ENCODE data around the gene FXYD6. TPM values are rescaled to one million over a fixed set of nuclear protein-coding genes. Genes with fewer than 3 reads are reported as not detected.

The FXYD6 gene
- total RNA-seq, 1 experiment from 2014 or later = 0.54 TPM

GRCh38 chr11:117916956-117917355, 40.5 kb upstream of the FXYD6 start:
- intact Hi-C loops (cut with micrococcal nuclease; ENCODE audit: unreplicated experiment) (no loop called here), in situ Hi-C loops (cut with HindIII; ENCODE audit: low pct_unique_long_range_greater_than_20kb, low sequenced_read_pairs) (no loop called here)
- Histone ChIP-seq H3K4me1 (ENCODE audit: control insufficient read depth, insufficient read depth, low read length) (no peaks in the 10 kb centered on the region), H3K27ac (ENCODE audit: low read length) (no peak overlapping the region), H3K36me3 (ENCODE audit: control insufficient read depth, insufficient read depth, low read length) (no peaks in the 10 kb centered on the region), H3K9me3 (ENCODE audit: control insufficient read depth, insufficient read depth, low read depth, low read length) (no peaks in the 10 kb centered on the region), H3K27me3 (ENCODE audit: control insufficient read depth, insufficient read depth, low read length) (peaks cover 10% of the 10 kb centered on the region), H3K4me3 (ENCODE audit: low read depth in 2 of 2, low read length in 2 of 2) (no peak overlapping the region)
- ChIA-PET CTCF (interaction anchor here (0.5 to 1.3 kb wide), 3 partner anchors 29 to 125 kb away, joined by 3 to 4 read pairs (median 4); no protein-coding TSS in a partner anchor), POLR2A (interaction anchor here (0.5 kb wide), 1 partner anchor 14 kb away, joined by 3 read pairs; no protein-coding TSS in a partner anchor)
- no TSS peak for BruUV-seq (replicated peaks)
- ATAC-seq (no peak), DNase-seq (ENCODE audit: low read depth, low spot score) (no peak)
- no peak for TF ChIP-seq POLR2AphosphoS5 (IDR thresholded peaks at IDR 0.05; ENCODE audit: low read depth, low read length)
- TF ChIP-seq SIN3A (IDR thresholded peaks at IDR 0.05; ENCODE audit: borderline replicate concordance, insufficient read depth, low read depth, low read length) = no peak
- TF ChIP-seq CTCF (IDR thresholded peaks at IDR 0.05) = no peak
- no peak for TF ChIP-seq TCF7L2 (IDR thresholded peaks at IDR 0.05; ENCODE audit: low read depth, low read length)
- no peak for TF ChIP-seq REST (IDR thresholded peaks at IDR 0.05; ENCODE audit: insufficient read depth in 1 of 2, low read depth in 2 of 2, low read length in 1 of 2)

- TF ChIP-seq SIN3A (IDR thresholded peaks at IDR 0.05; ENCODE audit: borderline replicate concordance, insufficient read depth, low read depth, low read length) (no peak), CTCF (IDR thresholded peaks at IDR 0.05) (no peak), REST (IDR thresholded peaks at IDR 0.05; ENCODE audit: insufficient read depth in 1 of 2, low read depth in 2 of 2, low read length in 1 of 2) (no peak), TCF7L2 (IDR thresholded peaks at IDR 0.05; ENCODE audit: low read depth, low read length) (no peak)
- ATAC-seq (no peak), DNase-seq (ENCODE audit: low read depth, low spot score) (no peak)
- Histone ChIP-seq H3K4me3 (ENCODE audit: low read depth in 2 of 2, low read length in 2 of 2) (no peak overlapping the region), H3K27me3 (ENCODE audit: control insufficient read depth, insufficient read depth, low read length) (peaks cover 10% of the 10 kb centered on the region), H3K27ac (ENCODE audit: low read length) (no peak overlapping the region), H3K4me1 (ENCODE audit: control insufficient read depth, insufficient read depth, low read length) (no peaks in the 10 kb centered on the region), H3K9me3 (ENCODE audit: control insufficient read depth, insufficient read depth, low read depth, low read length) (no peaks in the 10 kb centered on the region), H3K36me3 (ENCODE audit: control insufficient read depth, insufficient read depth, low read length) (no peaks in the 10 kb centered on the region)
- in situ Hi-C loops (cut with HindIII; ENCODE audit: low pct_unique_long_range_greater_than_20kb, low sequenced_read_pairs) = no loop called here
- no TSS peak for BruUV-seq (replicated peaks)
- CTCF ChIA-PET = interaction anchor here (0.6 kb wide), 1 partner anchor 89 kb away, joined by 3 read pairs; no protein-coding TSS in a partner anchor
- intact Hi-C loops (cut with micrococcal nuclease; ENCODE audit: unreplicated experiment) = no loop called here
- POLR2A ChIA-PET = no interaction called here
Measured at GRCh38 chr11:117915672-117916235, 39.3 kb upstream of the FXYD6 start.

Measured in Panc1 (cell line).